Activated CD4-positive, alpha-beta T cell treated with anti-CD3 and anti-CD28 coated beads, Interleukin-2, Interleukin-6, amounts not matched to agents 100 ng/mL and 50 ng/mL, durations not matched to agents 16 hours and 8 hours (primary cell): ENCODE results near the gene CDK6.
"Not testable (repeated sequence)": the region's sequence is repeated elsewhere in the genome, so short reads cannot be mapped to it uniquely, and the experiment has no call there.

Source experiments
- DNase-seq: peaks from one replicate; pipeline ENCODE4 v3.0.0-alpha.2; 2020

CDK6 gene

DNA sequence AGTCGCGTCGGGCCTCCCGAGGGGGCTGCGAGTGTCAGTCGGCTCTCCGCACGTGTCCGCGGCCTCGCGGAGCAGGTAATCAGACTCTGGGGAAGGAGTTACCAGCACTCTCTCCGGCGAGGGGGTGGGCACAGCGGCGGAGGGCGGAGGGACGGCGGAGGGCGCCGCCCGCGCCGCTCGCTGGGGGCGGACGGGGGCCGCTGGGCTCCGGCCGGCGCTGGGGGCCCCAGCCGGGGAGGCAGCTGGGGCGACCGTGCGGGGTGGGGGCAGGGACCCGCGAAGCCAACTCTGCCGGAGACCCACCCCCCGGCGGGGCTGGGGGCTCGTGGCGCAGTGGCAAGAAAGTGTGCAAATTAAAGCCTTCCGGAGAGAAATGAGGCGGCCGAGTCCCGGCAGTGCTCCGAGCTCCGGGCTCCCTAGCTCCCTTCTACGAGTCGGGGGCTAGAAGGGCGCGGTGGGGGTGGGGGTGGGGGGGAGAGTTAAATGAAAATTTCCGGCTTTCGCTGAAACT lies at the start of gene CDK6:
Gene CDK6, minus strand, starts transcription at position 85 of the 511 bp plus-strand sequence. CDS start 3,250 bp downstream, outside the sequence.
- DNase-seq, result peak; percentile 84

DNA sequence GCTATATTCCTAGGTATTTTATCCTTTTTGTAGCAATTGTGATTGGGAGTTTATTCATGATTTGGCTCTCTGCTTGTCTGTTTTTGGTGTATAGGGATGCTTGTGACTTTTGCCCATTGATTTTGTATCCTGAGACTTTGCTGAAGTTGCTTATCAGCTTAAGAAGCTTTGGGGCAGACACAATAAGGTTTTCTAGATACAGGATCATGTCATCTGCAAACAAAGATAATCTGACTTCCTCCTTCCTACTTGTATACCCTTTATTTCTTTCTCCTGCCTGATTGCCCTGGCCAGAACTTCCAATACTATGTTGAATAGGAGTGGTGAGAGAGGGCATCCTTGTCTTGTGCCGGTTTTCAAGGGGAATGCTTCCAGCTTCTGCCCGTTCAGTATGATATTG lies 49.7 kb upstream of the CDK6 start:
- not testable (repeated sequence) for DNase-seq

DNA sequence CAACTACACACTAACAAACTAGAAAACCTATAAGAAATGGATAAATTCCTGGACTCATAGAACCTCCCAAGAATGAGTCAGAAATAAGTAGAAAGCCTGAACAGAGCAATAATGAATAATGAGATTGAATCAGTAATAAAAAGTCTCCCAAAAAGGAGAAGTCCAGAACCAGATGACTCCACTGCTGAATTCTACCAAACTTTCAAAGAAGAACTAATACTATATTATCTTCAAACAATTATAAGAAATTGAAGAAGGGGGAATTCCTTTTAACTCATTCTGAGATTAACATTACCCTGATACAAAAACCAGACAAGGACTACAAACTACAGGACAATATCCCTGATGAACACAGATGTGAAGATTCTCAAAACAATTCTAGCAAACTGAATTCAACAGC lies 47.8 kb upstream of the CDK6 start:
- no peak for DNase-seq

DNA sequence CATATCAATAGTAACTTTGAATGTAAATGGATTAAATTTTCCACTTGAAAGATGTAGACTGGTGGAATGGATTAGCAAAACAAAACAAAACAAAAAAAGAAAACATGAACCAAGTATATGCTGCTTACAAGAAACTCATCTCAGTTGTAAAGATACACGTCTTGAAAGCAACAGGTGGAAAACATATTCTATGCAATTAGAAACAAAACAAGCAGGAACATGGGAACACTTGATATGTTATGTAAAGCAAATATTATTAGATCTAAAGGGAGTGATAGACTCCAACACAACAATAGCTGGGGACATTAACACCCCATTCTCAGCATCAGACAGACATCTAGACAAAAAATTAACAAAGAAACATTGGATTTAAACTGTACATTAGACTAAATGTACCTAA lies 46.4 kb upstream of the CDK6 start:
- DNase-seq, result no peak

DNA sequence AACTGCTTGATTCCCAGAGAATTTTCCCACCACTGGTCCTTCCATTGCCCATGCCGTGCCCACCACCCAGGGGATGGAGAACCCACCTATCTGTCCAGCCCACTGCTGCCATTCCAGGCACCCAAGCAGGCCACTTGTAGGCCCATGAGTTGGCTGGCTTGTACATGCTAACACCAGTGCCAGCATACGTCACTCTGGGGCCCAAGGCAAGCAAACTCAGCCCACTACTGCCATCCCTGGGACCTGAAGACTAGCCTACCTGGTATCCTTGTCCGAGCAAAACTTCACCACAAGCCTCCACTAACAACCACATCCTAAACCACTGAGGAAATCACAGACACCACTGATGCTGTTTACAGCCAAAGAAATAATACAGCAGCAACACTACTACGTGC lies 44.7 kb upstream of the CDK6 start:
- peak; percentile 39 for DNase-seq

DNA sequence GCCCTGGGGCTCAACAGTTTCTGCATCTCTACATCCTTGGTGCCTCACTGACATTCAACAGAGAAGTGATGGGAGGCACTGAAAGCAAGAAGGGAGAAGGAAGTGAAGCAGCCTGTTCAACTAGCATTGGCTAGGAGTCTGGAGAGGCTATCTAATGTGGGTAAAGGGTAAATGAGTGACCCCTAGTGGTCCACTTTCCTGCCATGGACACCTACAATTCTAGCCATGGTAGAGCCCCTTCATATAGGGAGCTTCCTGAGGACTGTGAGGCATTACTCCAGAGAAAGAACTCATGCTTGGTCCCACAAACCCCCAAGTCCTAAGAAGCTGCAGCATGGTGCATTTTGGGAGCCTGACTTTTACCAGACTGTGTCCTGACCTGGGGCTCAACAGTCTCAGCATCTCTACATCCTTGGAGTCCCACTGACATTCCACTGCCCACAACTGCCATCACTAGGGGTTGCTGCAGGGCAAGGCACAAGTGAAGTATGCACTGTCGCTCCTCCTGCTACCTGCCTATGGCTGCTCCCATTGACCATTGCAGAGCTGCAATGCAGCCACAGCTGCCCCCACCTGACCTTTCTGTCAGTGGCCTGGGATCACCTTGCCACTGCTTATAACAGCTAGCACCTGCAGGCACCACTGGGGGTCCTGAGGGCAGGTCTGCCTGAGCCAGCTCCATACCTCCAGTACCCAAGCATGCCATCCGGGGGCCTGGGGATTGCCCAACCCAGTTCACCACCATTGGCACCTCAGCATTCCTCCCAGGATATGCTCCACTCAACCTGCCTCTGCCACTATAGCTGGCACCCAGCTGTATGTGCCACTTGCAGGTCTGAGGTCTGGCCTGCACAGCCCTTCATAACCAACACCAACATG lies 44.1 kb upstream of the CDK6 start:
- DNase-seq, result peak; percentile 16

DNA sequence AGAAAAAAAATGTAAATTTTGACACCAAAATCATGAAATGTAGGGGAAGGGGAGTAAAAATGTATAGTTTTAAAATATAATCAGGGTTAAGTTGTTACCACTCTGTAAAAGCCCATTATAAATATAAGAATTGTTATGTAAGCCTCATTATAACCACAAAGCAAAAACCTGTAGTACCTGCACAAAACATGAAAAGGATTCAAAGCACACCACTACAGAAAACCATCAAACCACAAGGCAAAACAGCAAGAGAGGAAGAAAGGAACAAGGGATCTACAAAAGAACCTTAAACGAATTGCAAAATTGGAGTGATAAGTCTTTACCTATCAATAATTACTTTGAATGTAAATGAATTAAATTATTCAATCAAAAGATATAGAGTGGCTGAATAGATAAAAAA lies 41.0 kb upstream of the CDK6 start:
- DNase-seq, result no peak

DNA sequence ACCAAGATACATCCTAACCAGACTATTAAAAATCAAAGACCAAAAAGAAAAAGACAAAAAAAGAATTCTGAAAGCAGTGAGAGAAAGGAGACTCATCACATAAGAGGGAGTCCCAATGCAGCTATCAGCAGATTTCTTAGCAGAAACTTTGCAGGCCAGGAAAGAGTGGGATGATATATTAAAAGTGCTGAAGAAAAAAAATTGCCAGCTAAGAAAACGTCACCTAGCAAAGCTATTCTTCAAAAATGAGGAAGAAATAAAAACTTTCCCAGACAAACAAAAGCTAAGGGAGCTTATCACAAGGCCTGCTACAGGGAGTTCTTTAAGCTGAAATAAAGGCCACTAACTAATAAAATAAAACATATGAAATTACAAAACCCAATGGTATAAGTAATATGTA lies 40.5 kb upstream of the CDK6 start:
- DNase-seq, result no peak

DNA sequence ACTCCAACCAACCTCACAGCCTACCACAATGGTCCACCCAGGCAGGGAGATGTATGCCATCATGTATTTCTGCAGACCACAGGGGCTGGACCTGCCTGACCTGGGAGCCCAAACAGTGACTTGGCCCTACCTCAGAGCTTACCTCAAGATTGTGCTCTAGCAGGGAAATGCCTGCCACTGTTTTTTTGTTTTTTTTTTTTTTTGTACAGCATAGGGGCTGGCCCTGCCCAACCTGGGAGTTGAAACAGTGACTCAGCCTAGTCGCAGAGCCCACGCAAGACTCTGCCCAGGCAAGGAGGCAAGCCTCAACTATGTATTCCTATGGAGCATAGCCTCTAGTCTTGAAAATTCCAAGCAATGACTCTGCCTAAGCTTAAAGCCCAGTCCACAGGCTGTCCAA lies 39.3 kb upstream of the CDK6 start:
- no peak for DNase-seq

DNA sequence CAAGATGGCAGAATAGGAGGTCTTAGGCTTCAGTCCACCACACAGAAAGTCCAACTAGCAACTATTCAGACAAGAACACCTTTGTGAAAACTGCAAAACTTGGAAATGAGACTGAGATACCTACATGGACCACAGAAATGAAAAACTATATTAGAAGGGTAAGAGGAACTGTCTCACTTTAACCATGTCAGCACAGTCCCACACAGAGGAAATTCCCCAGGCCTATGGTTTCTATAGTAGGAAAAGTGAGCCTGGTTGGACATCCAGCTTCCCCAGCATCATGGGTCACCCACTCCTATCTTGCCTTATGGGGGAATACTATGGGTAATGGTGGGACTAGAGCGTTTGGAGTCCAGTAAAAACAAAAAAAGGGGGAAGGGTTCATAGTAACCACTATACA lies 38.8 kb upstream of the CDK6 start:
- DNase-seq, result no peak

DNA sequence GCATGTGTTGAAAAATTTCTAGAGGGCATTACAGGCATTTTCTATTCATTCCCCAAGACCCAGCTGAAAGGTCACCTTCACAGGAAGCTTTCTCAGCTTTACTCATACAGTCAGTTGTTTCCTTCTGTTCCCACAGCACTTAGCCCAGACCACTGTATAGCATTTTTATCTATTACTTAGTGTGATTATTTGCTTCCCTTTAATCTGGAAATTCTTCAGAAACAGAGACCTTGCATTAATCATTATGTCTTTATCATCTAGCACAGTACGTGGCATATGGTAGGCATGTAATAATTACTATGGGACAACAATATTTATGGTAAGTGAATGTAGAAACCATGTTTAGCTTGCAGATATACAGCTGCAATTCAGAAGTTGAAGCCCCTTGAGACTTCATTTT lies 38.2 kb upstream of the CDK6 start:
- DNase-seq, result no peak

DNA sequence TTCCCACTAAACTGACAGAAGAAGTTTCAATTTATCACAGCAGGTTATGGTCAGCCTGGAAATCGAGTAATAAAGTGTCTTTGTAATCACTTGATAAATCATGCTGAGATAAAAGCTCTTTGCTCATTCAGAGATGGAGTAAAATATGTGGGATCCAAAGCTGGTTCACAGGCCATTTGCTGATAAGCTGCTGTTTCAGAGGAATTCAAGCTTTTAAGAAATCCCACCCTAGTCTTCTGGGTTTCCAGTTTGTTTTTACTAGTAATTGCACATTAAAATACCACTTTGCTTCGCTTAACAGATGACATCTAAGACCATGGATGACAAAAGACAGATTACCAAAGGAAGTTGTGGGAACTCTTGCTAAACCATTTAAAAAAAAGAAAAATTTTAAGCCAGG lies 37.4 kb upstream of the CDK6 start:
- DNase-seq, result no peak

DNA sequence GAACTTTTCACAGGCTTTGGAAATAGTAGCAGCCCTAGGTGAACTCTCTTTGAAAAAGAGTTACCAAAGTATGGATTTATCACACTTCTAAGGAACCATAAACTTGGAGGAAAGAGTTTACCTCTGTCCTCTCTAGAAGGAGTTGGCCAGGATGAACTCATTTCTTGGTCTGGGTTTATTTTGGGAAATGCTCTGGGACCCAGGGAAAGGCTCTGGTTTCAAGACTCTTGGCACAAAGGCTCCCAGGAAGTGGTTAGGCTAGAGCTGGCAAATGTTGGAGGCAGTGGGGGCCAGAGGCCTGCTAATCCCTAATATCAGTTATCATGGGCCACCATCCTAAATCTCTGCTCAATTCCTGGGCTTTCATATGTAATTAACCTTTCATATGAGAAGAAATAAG lies 36.3 kb upstream of the CDK6 start:
- no peak for DNase-seq

DNA sequence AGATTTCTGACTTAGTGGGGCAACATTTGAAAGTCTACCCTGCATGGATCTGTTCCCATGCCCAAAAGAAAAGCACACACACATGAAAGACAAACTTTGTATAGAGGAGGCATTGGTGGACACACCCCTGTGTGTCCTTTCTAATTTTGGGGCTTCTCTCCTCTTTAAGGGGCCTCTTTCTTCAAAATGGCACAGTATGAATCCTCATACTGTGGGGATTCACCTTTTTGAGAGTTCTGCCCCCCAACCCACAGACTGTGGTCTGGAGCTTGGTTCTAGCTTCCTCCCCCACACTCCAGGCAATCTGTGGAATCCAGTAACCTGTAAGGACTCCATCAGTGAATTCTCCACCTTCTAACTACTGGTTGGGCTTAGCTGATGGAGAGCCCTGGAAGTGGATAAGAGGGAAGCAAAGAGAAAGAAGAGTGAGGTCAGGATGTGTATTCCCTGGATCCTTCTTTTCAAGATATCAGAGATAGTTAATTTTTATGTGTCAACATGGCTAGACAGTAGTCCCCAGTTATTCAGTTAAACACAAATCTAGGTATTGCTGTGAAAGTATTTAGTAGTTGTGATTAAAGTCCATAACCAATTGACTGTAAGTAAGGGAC lies 32.4 kb upstream of the CDK6 start:
- DNase-seq, result no peak

DNA sequence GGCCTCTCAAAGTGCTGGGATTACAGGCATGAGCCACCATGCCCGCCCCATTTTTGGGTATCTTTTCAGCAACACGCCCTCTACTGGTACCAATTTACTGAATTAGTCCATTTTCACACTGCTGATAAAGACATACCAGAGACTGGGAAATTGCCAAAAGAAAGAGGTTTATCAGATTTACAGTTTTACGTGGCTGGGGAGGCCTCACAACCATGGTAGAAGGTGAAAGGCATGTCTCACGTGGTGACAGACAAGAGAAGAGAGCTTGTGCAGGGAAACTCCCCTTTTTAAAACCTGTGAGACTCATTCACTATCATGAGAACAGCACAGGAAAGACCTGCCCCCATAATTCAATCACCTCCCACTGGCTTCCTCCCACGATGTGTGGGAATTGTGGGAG lies 27.8 kb upstream of the CDK6 start:
- DNase-seq, result not testable (repeated sequence)

DNA sequence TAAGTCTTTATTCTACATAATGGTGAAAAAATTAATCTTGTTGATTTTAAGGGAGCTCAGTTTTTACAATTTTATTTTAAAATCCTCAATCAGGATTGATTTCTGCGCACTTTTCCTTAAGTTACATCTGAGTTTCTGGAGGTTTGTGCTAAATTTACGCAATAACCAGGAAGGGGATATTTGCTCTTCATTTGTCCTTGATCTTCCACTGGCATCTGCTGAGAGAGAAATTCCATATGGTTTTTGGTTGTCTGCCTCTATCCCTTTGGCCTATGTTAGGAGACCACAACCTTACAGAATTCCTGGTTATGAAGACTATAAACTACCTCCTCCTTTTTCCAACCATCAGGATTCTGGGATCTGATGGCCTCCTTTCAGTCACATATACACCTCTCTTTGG lies 20.1 kb upstream of the CDK6 start:
- no peak for DNase-seq

DNA sequence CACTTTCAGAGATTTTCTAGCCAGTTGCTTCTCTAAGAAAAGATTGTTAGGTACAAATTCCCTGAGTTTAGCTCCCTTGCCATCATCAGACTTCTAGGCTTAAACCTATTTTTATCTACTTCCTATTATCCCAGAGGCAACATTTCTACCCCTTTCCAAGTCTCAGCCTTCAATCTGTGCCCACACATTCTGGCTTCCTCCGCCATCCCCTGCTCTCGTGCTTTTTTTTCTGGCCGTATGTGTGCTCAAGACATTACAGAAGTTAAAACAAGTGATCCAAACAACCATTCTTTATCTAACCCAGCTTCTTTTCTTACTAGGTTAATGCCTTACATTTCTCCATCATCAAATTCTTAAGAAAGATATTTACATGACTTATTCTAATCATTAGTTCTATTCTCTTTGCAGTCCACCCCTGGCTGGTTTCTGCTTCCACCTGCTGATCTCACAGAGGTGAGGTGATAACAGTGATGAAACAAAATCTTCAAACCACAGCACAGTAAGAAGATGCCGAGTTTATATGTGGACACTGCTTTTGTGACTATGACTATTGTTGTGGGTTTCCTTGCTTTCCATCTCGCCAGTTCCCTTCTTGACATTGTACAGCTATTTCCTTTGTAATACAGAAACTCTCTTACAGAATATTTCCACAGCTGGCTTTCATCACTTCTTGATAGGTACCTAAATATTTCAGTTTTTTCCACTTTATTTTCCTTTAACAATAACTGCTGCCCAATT lies 18.3 kb upstream of the CDK6 start:
- DNase-seq, result peak; percentile 75

DNA sequence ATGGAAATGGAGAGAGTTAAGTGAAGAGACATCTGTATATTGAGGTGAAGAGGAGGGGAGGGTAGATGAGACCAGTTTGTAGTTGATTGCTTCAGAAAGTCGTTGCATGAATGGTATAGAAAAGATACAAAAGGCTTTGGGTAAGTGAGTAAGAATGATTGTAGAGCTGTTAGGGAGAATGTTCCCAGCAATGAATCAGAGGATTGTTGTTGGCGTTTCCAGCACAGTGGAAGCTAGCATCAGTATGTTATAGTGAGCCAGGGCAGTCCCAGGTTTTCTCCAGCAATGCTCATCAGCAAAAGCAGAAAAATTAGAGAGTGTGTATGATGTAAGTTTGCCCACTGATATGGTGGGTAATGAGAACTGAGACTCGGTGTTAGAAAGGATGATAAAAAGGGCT lies 15.4 kb upstream of the CDK6 start:
- DNase-seq, result no peak

DNA sequence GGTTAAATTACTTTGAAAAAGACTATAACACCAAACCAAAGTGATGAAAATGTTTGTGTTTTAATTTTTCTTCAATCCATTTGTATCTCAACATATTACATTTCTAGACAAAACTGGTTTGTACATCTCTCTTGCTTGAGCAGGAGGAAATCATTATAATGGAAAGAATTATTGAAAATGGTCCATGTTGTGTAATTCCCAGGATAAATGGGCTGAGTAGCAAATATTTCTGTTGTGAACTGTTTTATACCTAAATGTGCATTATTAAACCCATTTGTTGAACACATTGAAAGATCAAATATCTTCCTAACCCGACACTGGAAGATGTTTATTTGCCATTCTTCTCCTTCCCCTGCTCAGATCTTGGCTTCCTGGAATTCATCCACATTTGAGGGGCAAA lies 14.1 kb upstream of the CDK6 start:
- no peak for DNase-seq

DNA sequence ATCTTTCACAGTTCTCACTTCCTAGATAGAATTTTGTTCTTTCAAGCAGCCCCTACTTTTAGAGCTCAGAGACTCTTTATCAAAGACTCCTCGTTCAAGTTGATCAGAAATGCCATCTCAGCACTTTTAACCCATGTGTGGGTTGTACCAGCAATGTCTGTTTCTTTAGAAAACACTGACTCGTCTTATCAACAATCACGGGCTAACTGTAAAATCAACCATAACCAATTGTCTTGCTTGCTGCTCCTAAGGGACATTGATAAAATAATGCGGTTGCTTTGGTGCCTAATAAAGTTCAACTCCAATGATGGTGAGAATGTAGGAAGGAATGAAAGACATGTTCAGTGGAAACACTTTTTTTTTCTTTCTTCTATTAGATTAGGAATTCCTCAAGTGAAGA lies 12.9 kb upstream of the CDK6 start:
- no peak for DNase-seq

DNA sequence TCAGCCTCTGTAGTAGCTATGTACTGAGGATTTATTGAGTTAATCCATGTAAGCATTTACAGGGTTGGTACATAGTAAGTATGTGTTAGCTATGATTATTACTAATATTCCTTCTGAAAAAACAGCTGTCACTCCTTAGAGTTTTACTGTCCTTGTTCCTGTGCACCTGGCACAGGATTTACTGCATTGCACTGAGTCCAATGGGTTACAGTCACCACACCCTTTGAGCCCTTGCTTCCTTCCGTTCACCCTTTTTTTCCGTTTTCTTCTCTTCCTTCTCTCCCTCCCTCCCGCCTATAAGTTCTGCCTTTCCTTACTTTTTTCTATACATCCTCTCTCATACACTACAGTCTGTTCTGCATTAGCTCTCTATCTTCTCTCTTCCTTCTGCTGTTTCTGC lies 12.5 kb upstream of the CDK6 start:
- DNase-seq, result no peak

DNA sequence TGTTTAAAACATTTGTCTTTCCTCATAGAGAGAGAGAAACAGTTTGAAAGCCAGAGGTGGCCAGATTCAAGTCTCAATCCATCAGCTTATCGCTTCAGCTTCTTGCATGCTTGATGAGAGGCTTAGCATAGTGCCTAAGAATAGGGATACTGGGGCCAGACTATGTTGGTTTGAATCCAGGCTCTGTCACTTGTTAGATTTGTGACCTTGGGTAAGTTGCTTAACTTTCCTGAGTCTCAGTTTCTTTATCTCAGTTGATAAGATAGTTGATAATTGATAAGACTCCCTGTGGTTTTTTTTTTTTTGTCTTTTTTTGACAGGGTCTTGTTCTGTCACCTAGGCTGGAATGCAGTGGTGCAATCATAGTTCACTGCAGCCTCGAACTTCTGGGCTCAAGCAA lies 12.1 kb upstream of the CDK6 start:
- no peak for DNase-seq

DNA sequence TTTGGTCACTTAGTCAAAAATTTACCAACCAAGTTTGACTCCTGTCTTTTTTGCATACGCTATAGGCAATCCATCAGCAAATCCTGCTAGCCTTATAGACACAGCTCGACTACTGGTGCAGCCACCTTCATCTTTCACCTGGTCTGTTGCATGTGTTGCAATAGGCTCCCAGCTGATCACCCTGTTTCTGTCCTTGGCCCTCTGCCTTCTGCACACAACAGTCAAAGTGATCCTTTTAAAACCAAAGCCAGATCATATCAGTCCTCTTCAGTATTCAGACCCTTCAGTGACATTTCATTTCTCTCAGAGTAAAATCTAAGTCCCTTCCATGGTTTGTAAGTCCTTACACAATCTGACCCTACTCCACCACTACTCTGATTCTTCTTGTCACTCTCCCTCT lies 10.9 kb upstream of the CDK6 start:
- peak; percentile 65 for DNase-seq

DNA sequence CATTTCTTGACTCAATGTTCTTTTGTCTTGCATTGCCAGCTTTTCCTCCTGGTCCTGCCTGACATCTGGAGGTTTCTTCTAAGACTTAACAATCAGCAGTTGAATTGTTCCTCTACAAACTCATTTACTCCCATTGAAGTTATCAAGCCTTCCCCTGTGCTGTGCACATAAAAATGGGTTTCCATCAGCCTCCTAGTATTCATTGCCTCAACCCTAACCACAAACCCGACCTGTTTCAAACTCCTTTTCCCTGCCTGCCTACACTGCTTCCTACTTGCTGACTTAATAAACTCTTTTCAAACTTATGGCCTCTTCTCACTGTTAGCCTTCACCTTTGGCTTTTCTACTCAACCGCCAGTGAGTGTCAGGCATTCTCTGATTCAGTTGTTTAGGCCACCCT lies 9.4 kb upstream of the CDK6 start:
- no peak for DNase-seq
